Gastrocnemius medialis (tissue), 4 donors: ENCODE data around the gene CNTN2. TPM values are rescaled to one million over a fixed set of nuclear protein-coding genes. Genes with fewer than 3 reads are reported as not detected.

Experiments used
- ATAC-seq, 2 donors: fragments of 150-250 bp; one replicate each; pipeline ENCODE4 v1.9.1; 2016
- DNase-seq, 2 donors: peaks; one replicate each; pipeline ENCODE4 v3.0.0-alpha.2; 2019
- H3K27ac ChIP-seq, 4 donors: fragments of 200-600 bp; sonication (generic); 1 replicate in 1 of 4; 2 replicates in 3 of 4; pipeline ENCODE4 v1.5.1; 2016 to 2018; ENCODE audit warnings: mild to moderate bottlenecking in 2 of 4, moderate library complexity in 1 of 4
- H3K27me3 ChIP-seq, 3 donors: fragments of 200-600 bp; sonication (generic) in 2 of 3; 1 replicate in 1 of 3; 2 replicates in 2 of 3; pipeline versions ENCODE4 v1.5.1 to v1.6.0; 2016 to 2019; ENCODE audit warnings: mild to moderate bottlenecking in 1 of 3, moderate library complexity in 1 of 3
- H3K36me3 ChIP-seq, 2 donors: fragments of 200-600 bp; sonication (generic) in 1 of 2; one replicate each; pipeline ENCODE4 v1.5.1; 2017 to 2018
- H3K4me1 ChIP-seq, 2 donors: fragments of 200-600 bp; sonication (generic) in 1 of 2; one replicate each; pipeline ENCODE4 v1.5.1; 2016 to 2017; ENCODE audit warnings: mild to moderate bottlenecking in 2 of 2
- H3K4me3 ChIP-seq, 4 donors: fragments of 200-600 bp; sonication (generic) in 3 of 4; 1 replicate in 1 of 4; 2 replicates in 3 of 4; pipeline ENCODE4 v1.5.1; 2016 to 2019; ENCODE audit warnings: mild to moderate bottlenecking in 2 of 4
- H3K9me3 ChIP-seq, 3 donors: fragments of 200-600 bp; sonication (generic) in 2 of 3; 1 replicate in 1 of 3; 2 replicates in 2 of 3; pipeline ENCODE4 v1.5.1; 2016 to 2019
- POLR2A ChIP-seq, 2 donors: fragments of 450-650 bp; IDR thresholded peaks; one replicate each; pipeline ENCODE4 v1.6.1; 2017; ENCODE audit warnings: antibody characterized with exemption in 2 of 2, mild to moderate bottlenecking in 2 of 2, moderate library complexity in 2 of 2
- in situ Hi-C, 4 donors: fragments of 200-750 bp; cut with MboI; loops; one replicate each; pipeline versions ENCODE4 v1.15.0 to v1.8.0; 2017; ENCODE audit warnings: low sequenced_read_pairs in 4 of 4
- intact Hi-C: fragments of 100-400 bp; cut with DNase I; formaldehyde crosslinking; loops from one replicate; pipeline ENCODE4 v1.15.1; 2023; ENCODE audit warnings: low total_unique reads
- total RNA-seq, 4 donors: library from RNA; depleted of rRNA; stranded (reverse); fragments of >200 nt; gene quantifications; one replicate each; pipeline versions ENCODE4 v1.1.0 to v1.2.3, GENCODE V29; 2016
- TF ChIP-seq, protein P1 (sequence below), 5 experiments: fragments of 450-650 bp in 3 of 5; fragments of 200-600 bp in 2 of 5; sonication (generic) in 2 of 5; IDR thresholded peaks in 4 of 5; conservative IDR thresholded peaks in 1 of 5; 1 replicate in 4 of 5; 2 replicates in 1 of 5; pipeline ENCODE4 v1.5.1; 2016 to 2019; ENCODE audit warnings: antibody characterized with exemption in 5 of 5, mild to moderate bottlenecking in 3 of 5, moderate library complexity in 3 of 5

Gene CNTN2
- total RNA-seq, 4 donors from 2014 or later = not detected

DNA sequence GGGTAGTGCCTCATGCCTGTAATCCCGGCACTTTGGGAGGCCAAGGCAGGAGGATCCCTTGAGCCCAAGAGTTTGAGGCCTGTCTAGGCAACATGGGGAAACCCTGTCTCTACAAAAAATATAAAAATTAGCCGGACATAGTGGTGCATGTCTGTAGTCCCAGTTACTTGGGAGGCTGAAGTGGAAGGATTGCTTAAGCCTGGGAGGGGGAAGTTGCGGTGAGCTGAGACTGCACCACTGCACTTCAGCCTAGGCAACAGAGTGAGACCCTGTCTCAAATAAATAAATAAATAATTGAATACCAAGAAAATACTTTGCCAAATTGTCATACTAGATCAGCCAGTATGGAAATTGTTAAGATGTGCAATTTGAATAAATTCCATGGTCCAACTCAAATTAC lies 84.6 kb downstream of the CNTN2 start:
- no peak overlapping the region for H3K27ac ChIP-seq
- H3K9me3 ChIP-seq = no peaks in the 10 kb centered on the region
- in situ Hi-C loops = loop anchor here in 1 of 4 donors (10.0 kb wide), 1 partner anchor 127 kb away; no protein-coding TSS in a partner anchor
- intact Hi-C loops = no loop called here
- ATAC-seq (no peak), DNase-seq (no peak)
- no peaks in the 10 kb centered on the region for H3K27me3 ChIP-seq
- H3K4me1 ChIP-seq = peaks cover 5 to 15% of the 10 kb centered on the region in 2 donors
- H3K36me3 ChIP-seq = no peaks in the 10 kb centered on the region
- no peak overlapping the region for H3K4me3 ChIP-seq
- TF ChIP-seq, protein P1, sequence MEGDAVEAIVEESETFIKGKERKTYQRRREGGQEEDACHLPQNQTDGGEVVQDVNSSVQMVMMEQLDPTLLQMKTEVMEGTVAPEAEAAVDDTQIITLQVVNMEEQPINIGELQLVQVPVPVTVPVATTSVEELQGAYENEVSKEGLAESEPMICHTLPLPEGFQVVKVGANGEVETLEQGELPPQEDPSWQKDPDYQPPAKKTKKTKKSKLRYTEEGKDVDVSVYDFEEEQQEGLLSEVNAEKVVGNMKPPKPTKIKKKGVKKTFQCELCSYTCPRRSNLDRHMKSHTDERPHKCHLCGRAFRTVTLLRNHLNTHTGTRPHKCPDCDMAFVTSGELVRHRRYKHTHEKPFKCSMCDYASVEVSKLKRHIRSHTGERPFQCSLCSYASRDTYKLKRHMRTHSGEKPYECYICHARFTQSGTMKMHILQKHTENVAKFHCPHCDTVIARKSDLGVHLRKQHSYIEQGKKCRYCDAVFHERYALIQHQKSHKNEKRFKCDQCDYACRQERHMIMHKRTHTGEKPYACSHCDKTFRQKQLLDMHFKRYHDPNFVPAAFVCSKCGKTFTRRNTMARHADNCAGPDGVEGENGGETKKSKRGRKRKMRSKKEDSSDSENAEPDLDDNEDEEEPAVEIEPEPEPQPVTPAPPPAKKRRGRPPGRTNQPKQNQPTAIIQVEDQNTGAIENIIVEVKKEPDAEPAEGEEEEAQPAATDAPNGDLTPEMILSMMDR (IDR thresholded peaks at IDR 0.05 in 4 of 5, conservative IDR thresholded peaks at IDR 0.05 in 1 of 5) = no peak
- TF ChIP-seq POLR2A (IDR thresholded peaks at IDR 0.05) = no peak

Other genes starting within 250 kb of the CNTN2 start
- 1 to 10 TPM in 3 of 4 donors, under 1 TPM in 1; 0.75 to 4.7 (median 2.4) TPM for gene NFASC, start 172.3 kb upstream of the CNTN2 start, total RNA-seq
- 1 to 10 TPM; 3.3 to 6.1 (median 4.7) TPM for gene TMEM81, start 41.2 kb downstream of the CNTN2 start, total RNA-seq
- 10 to 100 TPM; 14.4 to 25.1 (median 21.2) TPM for gene RBBP5, start 78.8 kb downstream of the CNTN2 start, total RNA-seq
- gene DSTYK, start 168.5 kb downstream of the CNTN2 start, total RNA-seq = 10 to 100 TPM; 12.2 to 15.8 (median 13.9) TPM
- 1 to 10 TPM; 1.1 to 7.6 (median 5.6) TPM for gene TMCC2, start 184.7 kb downstream of the CNTN2 start, total RNA-seq